ENCODE results near the gene LAMB4. TPM values are rescaled to one million over a fixed set of nuclear protein-coding genes. Genes with fewer than 3 reads are reported as not detected.
A peak's percentile ranks its signal among the peaks of the same experiment; 100 is the strongest.

The LAMB4 gene
- total RNA-seq, 2 donors from 2014 or later: not detected

DNA sequence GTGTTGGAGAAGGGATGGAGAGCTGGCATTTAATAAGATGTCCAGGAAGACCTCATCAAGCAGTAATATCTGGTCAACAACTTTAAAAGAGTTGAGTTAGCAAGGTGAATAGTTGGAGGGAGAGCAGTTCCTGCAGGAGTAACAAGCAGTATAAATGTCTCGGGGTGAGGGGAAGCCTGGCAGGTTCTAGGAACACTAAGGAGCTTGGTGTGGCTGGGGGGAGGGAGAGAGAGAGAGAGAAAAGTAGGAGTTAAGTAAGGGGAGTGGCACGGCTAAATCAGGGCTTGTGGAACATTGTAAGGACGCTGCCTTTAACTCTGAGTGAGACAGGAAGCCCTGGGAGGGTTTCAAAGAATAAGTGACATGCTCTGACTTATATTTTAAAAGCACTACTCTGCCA is 22.0 kb upstream of the LAMB4 start:
- no peaks in the 10 kb centered on the region for H3K27me3 Mint-ChIP-seq (ENCODE audit: low read depth)
- H3K36me3 Mint-ChIP-seq (ENCODE audit: insufficient read depth in 2 of 2): no peaks in the 10 kb centered on the region
- H3K9me3 Mint-ChIP-seq: no peaks in the 10 kb centered on the region
- ATAC-seq (replicated peaks in 1 of 2) (no peak), DNase-seq (no peak)
- no peak overlapping the region for H3K27ac Mint-ChIP-seq
- H3K4me1 Mint-ChIP-seq (ENCODE audit: low read depth): peaks cover 2% of the 10 kb centered on the region
- H3K4me3 Mint-ChIP-seq: no peak overlapping the region

GRCh38 chr7:108149908-108150307 is 19.7 kb upstream of the LAMB4 start:
- Mint-ChIP-seq H3K9me3 (no peaks in the 10 kb centered on the region), H3K36me3 (ENCODE audit: insufficient read depth in 2 of 2) (no peaks in the 10 kb centered on the region), H3K27me3 (ENCODE audit: low read depth) (no peaks in the 10 kb centered on the region), H3K4me3 (no peak overlapping the region), H3K27ac (no peak overlapping the region), H3K4me1 (ENCODE audit: low read depth) (no peaks in the 10 kb centered on the region)
- ATAC-seq (replicated peaks in 1 of 2) (no peak), DNase-seq (no peak)

DNA sequence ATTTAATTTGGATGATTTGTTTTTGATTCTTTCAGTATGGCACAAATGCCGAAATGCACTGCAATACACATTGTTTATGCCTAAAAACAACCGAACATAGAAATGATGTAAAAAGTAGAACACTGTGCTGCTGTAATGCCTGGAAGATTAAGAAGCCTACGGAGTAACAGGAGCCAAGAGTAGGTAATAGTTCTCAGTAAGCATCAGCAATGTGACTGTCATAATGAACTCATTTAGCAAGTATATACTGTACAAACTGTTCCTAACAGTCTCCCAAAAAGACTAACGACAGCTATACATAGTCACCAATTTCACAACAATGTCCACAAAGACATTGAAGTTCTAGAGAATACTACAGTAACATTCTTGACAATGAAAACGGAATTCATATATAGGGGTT is 19.0 kb upstream of the LAMB4 start:
- Mint-ChIP-seq H3K27ac (no peak overlapping the region), H3K4me1 (ENCODE audit: low read depth) (no peaks in the 10 kb centered on the region), H3K9me3 (no peaks in the 10 kb centered on the region), H3K27me3 (ENCODE audit: low read depth) (no peaks in the 10 kb centered on the region), H3K4me3 (no peak overlapping the region), H3K36me3 (ENCODE audit: insufficient read depth in 2 of 2) (no peaks in the 10 kb centered on the region)
- DNase-seq (no peak), ATAC-seq (replicated peaks in 1 of 2) (no peak)

DNA sequence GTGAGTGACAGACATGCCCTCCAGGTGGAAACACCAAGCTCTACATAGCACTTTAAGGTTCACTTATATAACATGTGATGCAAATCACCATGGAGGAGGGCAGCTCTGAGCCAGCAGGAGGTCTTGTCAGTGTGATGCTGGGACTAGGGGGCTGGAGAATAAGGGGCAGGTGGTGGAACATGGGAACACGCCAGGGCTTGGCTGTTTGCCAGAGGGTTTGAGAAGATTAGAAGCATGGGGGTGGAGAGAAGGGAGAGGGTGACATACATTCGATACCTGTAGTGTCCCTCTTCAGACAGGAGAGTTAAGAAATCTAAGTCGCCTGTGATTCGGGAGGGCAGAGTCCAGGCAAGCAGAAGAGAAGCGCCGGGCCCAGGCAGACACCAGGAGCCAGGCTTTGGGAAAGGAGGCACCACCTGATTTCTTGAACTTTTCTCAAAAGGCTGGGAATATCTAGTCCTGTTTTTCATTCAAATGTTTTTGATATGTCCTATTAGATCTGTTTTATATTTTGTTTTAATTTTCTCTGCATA is 16.9 kb upstream of the LAMB4 start:
- no peaks in the 10 kb centered on the region for H3K4me1 Mint-ChIP-seq (ENCODE audit: low read depth)
- DNase-seq (no peak), ATAC-seq (replicated peaks in 1 of 2) (no peak)
- no peak overlapping the region for H3K27ac Mint-ChIP-seq
- no peaks in the 10 kb centered on the region for H3K36me3 Mint-ChIP-seq (ENCODE audit: insufficient read depth in 2 of 2)
- peaks cover 6% of the 10 kb centered on the region for H3K27me3 Mint-ChIP-seq (ENCODE audit: low read depth)
- no peak overlapping the region for H3K4me3 Mint-ChIP-seq
- no peaks in the 10 kb centered on the region for H3K9me3 Mint-ChIP-seq

- DNase-seq (peak; percentile 51 to 55), ATAC-seq (replicated peaks in 1 of 2) (peak; percentile 45 to 54)
- Mint-ChIP-seq H3K9me3 (no peaks in the 10 kb centered on the region), H3K36me3 (ENCODE audit: insufficient read depth in 2 of 2) (no peaks in the 10 kb centered on the region), H3K27ac (no peak overlapping the region), H3K4me3 (no peak overlapping the region), H3K4me1 (ENCODE audit: low read depth) (no peaks in the 10 kb centered on the region), H3K27me3 (ENCODE audit: low read depth) (peaks cover 6% of the 10 kb centered on the region)
Observed at GRCh38 chr7:108146070-108146842, 16.1 kb upstream of the LAMB4 start.

- Mint-ChIP-seq H3K4me1 (ENCODE audit: low read depth) (no peaks in the 10 kb centered on the region), H3K9me3 (no peaks in the 10 kb centered on the region), H3K27ac (no peak overlapping the region), H3K4me3 (no peak overlapping the region), H3K36me3 (ENCODE audit: insufficient read depth in 2 of 2) (no peaks in the 10 kb centered on the region), H3K27me3 (ENCODE audit: low read depth) (peaks cover 6% of the 10 kb centered on the region)
- no peak for ATAC-seq (replicated peaks in 1 of 2)
- no peak for DNase-seq
Observed at GRCh38 chr7:108145401-108145800, 15.2 kb upstream of the LAMB4 start.

GRCh38 chr7:108144931-108145330 is 14.8 kb upstream of the LAMB4 start:
- no peaks in the 10 kb centered on the region for H3K4me1 Mint-ChIP-seq (ENCODE audit: low read depth)
- H3K36me3 Mint-ChIP-seq (ENCODE audit: insufficient read depth in 2 of 2): no peaks in the 10 kb centered on the region
- H3K4me3 Mint-ChIP-seq: no peak overlapping the region
- H3K9me3 Mint-ChIP-seq: no peaks in the 10 kb centered on the region
- ATAC-seq (replicated peaks in 1 of 2) (no peak), DNase-seq (no peak)
- H3K27ac Mint-ChIP-seq: no peak overlapping the region
- H3K27me3 Mint-ChIP-seq (ENCODE audit: low read depth): peaks cover 6% of the 10 kb centered on the region

GRCh38 chr7:108143658-108144420 is 13.7 kb upstream of the LAMB4 start:
- H3K4me3 Mint-ChIP-seq: no peak overlapping the region
- no peaks in the 10 kb centered on the region for H3K9me3 Mint-ChIP-seq
- DNase-seq: no peak
- H3K27ac Mint-ChIP-seq: no peak overlapping the region
- H3K27me3 Mint-ChIP-seq (ENCODE audit: low read depth): peaks cover 14% of the 10 kb centered on the region
- H3K4me1 Mint-ChIP-seq (ENCODE audit: low read depth): no peaks in the 10 kb centered on the region
- no peaks in the 10 kb centered on the region for H3K36me3 Mint-ChIP-seq (ENCODE audit: insufficient read depth in 2 of 2)
- ATAC-seq (replicated peaks in 1 of 2): no peak

- Mint-ChIP-seq H3K36me3 (ENCODE audit: insufficient read depth in 2 of 2) (no peaks in the 10 kb centered on the region), H3K27me3 (ENCODE audit: low read depth) (peaks cover 18% of the 10 kb centered on the region), H3K4me1 (ENCODE audit: low read depth) (peaks cover 9% of the 10 kb centered on the region), H3K4me3 (no peak overlapping the region), H3K27ac (no peak overlapping the region), H3K9me3 (peaks cover 0 to under 1% of the 10 kb centered on the region in 2 donors)
- ATAC-seq (replicated peaks in 1 of 2) (no peak), DNase-seq (no peak)
Observed at GRCh38 chr7:108142675-108143259, 12.6 kb upstream of the LAMB4 start.

DNA sequence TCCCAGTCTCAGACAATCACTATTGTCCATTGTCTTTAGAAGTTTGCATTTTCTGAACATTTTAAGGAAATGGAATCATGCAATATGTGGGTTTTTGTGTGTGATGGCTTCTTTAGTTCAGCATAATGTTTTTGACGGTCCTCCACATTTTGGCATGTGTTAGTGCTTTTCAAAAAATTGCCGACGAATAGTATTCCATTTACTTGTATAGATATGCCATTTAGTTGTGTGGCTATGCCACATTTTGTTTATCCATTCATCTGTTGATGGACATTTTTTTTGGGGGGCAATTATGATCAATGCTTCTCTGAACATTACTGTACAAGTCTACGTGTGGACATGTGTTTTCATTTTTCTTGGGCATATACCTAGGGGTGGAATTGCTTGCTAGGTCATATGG is 12.0 kb upstream of the LAMB4 start:
- Mint-ChIP-seq H3K36me3 (ENCODE audit: insufficient read depth in 2 of 2) (peaks cover 2% of the 10 kb centered on the region in 2 donors), H3K27me3 (ENCODE audit: low read depth) (peaks cover 18% of the 10 kb centered on the region), H3K4me3 (no peak overlapping the region), H3K9me3 (peaks cover 0 to 5% of the 10 kb centered on the region in 2 donors), H3K27ac (no peak overlapping the region), H3K4me1 (ENCODE audit: low read depth) (peaks cover 15% of the 10 kb centered on the region)
- no peak for DNase-seq
- no peak for ATAC-seq (replicated peaks in 1 of 2)

DNA sequence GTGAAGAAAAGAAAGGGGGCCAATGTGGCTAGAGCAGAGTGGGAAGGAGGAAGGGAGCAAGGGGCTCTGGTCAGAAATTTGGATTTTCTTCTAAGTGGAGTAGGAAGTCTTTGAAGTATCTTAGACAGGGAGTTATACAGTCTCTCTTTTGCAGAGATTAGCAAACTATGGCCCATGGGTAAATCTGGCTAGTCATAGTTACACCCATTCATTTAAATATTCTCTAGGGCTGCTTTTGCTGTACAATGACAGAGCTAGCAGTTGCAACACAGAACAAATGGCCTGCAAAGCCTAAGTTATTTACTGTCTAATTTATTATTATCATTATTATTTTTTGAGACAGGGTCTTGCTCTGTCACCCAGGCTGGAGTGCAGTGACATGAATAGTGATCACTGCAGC is 10.5 kb upstream of the LAMB4 start:
- H3K36me3 Mint-ChIP-seq (ENCODE audit: insufficient read depth in 2 of 2): peaks cover 2% of the 10 kb centered on the region in 2 donors
- peaks cover 0 to 5% of the 10 kb centered on the region in 2 donors for H3K9me3 Mint-ChIP-seq
- H3K4me3 Mint-ChIP-seq: no peak overlapping the region
- no peak overlapping the region for H3K27ac Mint-ChIP-seq
- H3K27me3 Mint-ChIP-seq (ENCODE audit: low read depth): peaks cover 18% of the 10 kb centered on the region
- no peak for ATAC-seq (replicated peaks in 1 of 2)
- no peak for DNase-seq
- peaks cover 26% of the 10 kb centered on the region for H3K4me1 Mint-ChIP-seq (ENCODE audit: low read depth)

DNA sequence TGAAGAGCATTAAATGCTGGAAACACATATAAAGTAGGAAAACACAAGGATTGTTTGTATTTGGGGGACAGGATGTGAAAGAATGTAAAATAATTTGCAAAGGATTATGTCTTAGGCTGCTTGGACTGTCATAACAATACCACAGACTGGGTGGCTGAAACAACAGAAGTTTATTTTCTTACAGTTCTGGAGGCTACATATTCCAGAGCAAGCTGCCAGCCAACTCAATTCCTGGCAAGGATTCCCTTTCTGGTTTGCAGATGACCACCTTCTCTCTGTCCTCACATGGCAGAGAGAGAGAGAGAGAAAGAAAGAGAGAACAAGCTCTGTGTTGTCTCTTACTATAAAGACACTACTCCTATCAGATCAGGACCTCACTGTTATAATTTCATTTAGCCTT is 8.8 kb upstream of the LAMB4 start:
- ATAC-seq (replicated peaks in 1 of 2) (no peak), DNase-seq (no peak)
- Mint-ChIP-seq H3K27me3 (ENCODE audit: low read depth) (peaks cover 18% of the 10 kb centered on the region), H3K27ac (no peak overlapping the region), H3K36me3 (ENCODE audit: insufficient read depth in 2 of 2) (peaks cover 2% of the 10 kb centered on the region in 2 donors), H3K9me3 (peaks cover 0 to 5% of the 10 kb centered on the region in 2 donors), H3K4me1 (ENCODE audit: low read depth) (peaks cover 37% of the 10 kb centered on the region), H3K4me3 (no peak overlapping the region)

GRCh38 chr7:108137993-108138392 is 7.8 kb upstream of the LAMB4 start:
- ATAC-seq (replicated peaks in 1 of 2): peak in 1 of 2 donors; percentile 18
- H3K4me3 Mint-ChIP-seq: no peak overlapping the region

More at GRCh38 chr7:108137993-108138392, 7.8 kb upstream of the LAMB4 start:
- H3K4me1 Mint-ChIP-seq (ENCODE audit: low read depth): peaks cover 37% of the 10 kb centered on the region
- H3K27me3 Mint-ChIP-seq (ENCODE audit: low read depth): peaks cover 17% of the 10 kb centered on the region
- no peak for DNase-seq
- H3K27ac Mint-ChIP-seq: no peak overlapping the region
- peaks cover 0 to 5% of the 10 kb centered on the region in 2 donors for H3K9me3 Mint-ChIP-seq
- peaks cover 2% of the 10 kb centered on the region in 2 donors for H3K36me3 Mint-ChIP-seq (ENCODE audit: insufficient read depth in 2 of 2)
